Measurements from ENCODE around the gene CRYBG1.
"Not testable (repeated sequence)": the region's sequence is repeated elsewhere in the genome, so short reads cannot be mapped to it uniquely, and the experiment has no call there.

The CRYBG1 gene

GRCh38 chr6:106514583-106514885, 154.0 kb downstream of the CRYBG1 start:
- Histone ChIP-seq H2BK5ac (ENCODE audit: low read length) (no peak overlapping the region), H2AFZ (ENCODE audit: low read length) (no peak overlapping the region), H3K4me3 (ENCODE audit: low read length in 2 of 2) (no peak overlapping the region), H2BK15ac (ENCODE audit: low read length) (no peak overlapping the region), H3K9ac (ENCODE audit: low read depth, low read length, poor library complexity) (no peak overlapping the region), H3K27ac (replicated peaks; ENCODE audit: low read length) (no peak overlapping the region), H3K79me1 (ENCODE audit: low read depth, low read length) (no peaks in the 10 kb centered on the region), H3K4me1 (ENCODE audit: control insufficient read depth in 2 of 2, insufficient read depth in 1 of 2, low read depth in 1 of 2, low read length in 2 of 2) (peaks cover 0 to 10% of the 10 kb centered on the region in 2 donors), H2AK5ac (ENCODE audit: low read depth, low read length) (no peak overlapping the region), H2BK12ac (ENCODE audit: low read length) (no peak overlapping the region), H3K9me3 (replicated peaks in 1 of 2; ENCODE audit: control insufficient read depth in 2 of 2, insufficient read depth in 1 of 2, low read depth in 1 of 2, low read length in 2 of 2) (no peaks in the 10 kb centered on the region), H3K23ac (ENCODE audit: low read depth, low read length, poor library complexity) (no peak overlapping the region), H3K18ac (ENCODE audit: low read length) (no peak overlapping the region), H3K27me3 (ENCODE audit: control insufficient read depth in 3 of 3, insufficient read depth in 3 of 3, low read depth in 1 of 3, low read length in 3 of 3) (peaks cover 32 to 75% (median 47%) of the 10 kb centered on the region in 3 experiments), H3K4ac (ENCODE audit: low read length) (no peak overlapping the region), H3K14ac (ENCODE audit: low read length) (no peak overlapping the region), H4K91ac (ENCODE audit: low read depth, low read length, poor library complexity) (no peak overlapping the region), H3K4me2 (ENCODE audit: insufficient read depth, low read length, poor library complexity, severe bottlenecking) (no peak overlapping the region), H4K8ac (ENCODE audit: low read depth, low read length) (no peak overlapping the region), H2BK120ac (ENCODE audit: low read depth, low read length) (no peak overlapping the region), H3K36me3 (replicated peaks in 1 of 2; ENCODE audit: control insufficient read depth in 2 of 2, insufficient read depth in 2 of 2, low read length in 2 of 2) (no peaks in the 10 kb centered on the region)
- no CpG with 5 or more reads among the region's 2 CpGs for WGBS, 2 donors (ENCODE audit: extremely low coverage in 2 of 2, insufficient read length in 2 of 2, insufficient replicate concordance in 1 of 2)
- DNase-seq (ENCODE audit: low spot score) = no peak

- H3K18ac ChIP-seq (ENCODE audit: low read length); DNase-seq (ENCODE audit: low spot score); H3K9me3 ChIP-seq (replicated peaks in 1 of 2; ENCODE audit: control insufficient read depth in 2 of 2, insufficient read depth in 1 of 2, low read depth in 1 of 2, low read length in 2 of 2); H3K27ac ChIP-seq (replicated peaks; ENCODE audit: low read length); H2BK5ac ChIP-seq (ENCODE audit: low read length); H2BK12ac ChIP-seq (ENCODE audit: low read length); H4K91ac ChIP-seq (ENCODE audit: low read depth, low read length, poor library complexity); H3K4me3 ChIP-seq (ENCODE audit: low read length in 2 of 2); H3K4ac ChIP-seq (ENCODE audit: low read length); H3K4me1 ChIP-seq (ENCODE audit: control insufficient read depth in 2 of 2, insufficient read depth in 1 of 2, low read depth in 1 of 2, low read length in 2 of 2); H3K36me3 ChIP-seq (replicated peaks in 1 of 2; ENCODE audit: control insufficient read depth in 2 of 2, insufficient read depth in 2 of 2, low read length in 2 of 2); H3K79me1 ChIP-seq (ENCODE audit: low read depth, low read length); H4K8ac ChIP-seq (ENCODE audit: low read depth, low read length); H3K23ac ChIP-seq (ENCODE audit: low read depth, low read length, poor library complexity); H3K4me2 ChIP-seq (ENCODE audit: insufficient read depth, low read length, poor library complexity, severe bottlenecking); H3K14ac ChIP-seq (ENCODE audit: low read length); H2BK120ac ChIP-seq (ENCODE audit: low read depth, low read length); H3K9ac ChIP-seq (ENCODE audit: low read depth, low read length, poor library complexity); H2BK15ac ChIP-seq (ENCODE audit: low read length); H2AK5ac ChIP-seq (ENCODE audit: low read depth, low read length); H2AFZ ChIP-seq (ENCODE audit: low read length): not testable (repeated sequence)
- WGBS, 2 donors (ENCODE audit: extremely low coverage in 2 of 2, insufficient read length in 2 of 2, insufficient replicate concordance in 1 of 2) = no CpG with 5 or more reads among the region's 3 CpGs
- H3K27me3 ChIP-seq (ENCODE audit: control insufficient read depth in 3 of 3, insufficient read depth in 3 of 3, low read depth in 1 of 3, low read length in 3 of 3) = peaks cover 22 to 75% (median 37%) of the 10 kb centered on the region in 3 experiments
Observed at GRCh38 chr6:106515582-106515981, 155.1 kb downstream of the CRYBG1 start.

- Histone ChIP-seq H3K18ac (ENCODE audit: low read length) (no peak overlapping the region), H3K4me2 (ENCODE audit: insufficient read depth, low read length, poor library complexity, severe bottlenecking) (no peak overlapping the region), H4K91ac (ENCODE audit: low read depth, low read length, poor library complexity) (no peak overlapping the region), H2AFZ (ENCODE audit: low read length) (no peak overlapping the region), H3K23ac (ENCODE audit: low read depth, low read length, poor library complexity) (no peak overlapping the region), H2BK12ac (ENCODE audit: low read length) (no peak overlapping the region), H3K9me3 (replicated peaks in 1 of 2; ENCODE audit: control insufficient read depth in 2 of 2, insufficient read depth in 1 of 2, low read depth in 1 of 2, low read length in 2 of 2) (no peaks in the 10 kb centered on the region), H3K27me3 (ENCODE audit: control insufficient read depth in 3 of 3, insufficient read depth in 3 of 3, low read depth in 1 of 3, low read length in 3 of 3) (peaks cover 16 to 72% (median 28%) of the 10 kb centered on the region in 3 experiments), H3K9ac (ENCODE audit: low read depth, low read length, poor library complexity) (no peak overlapping the region), H2AK5ac (ENCODE audit: low read depth, low read length) (no peak overlapping the region), H3K27ac (replicated peaks; ENCODE audit: low read length) (no peak overlapping the region), H2BK120ac (ENCODE audit: low read depth, low read length) (no peak overlapping the region), H3K4me1 (ENCODE audit: control insufficient read depth in 2 of 2, insufficient read depth in 1 of 2, low read depth in 1 of 2, low read length in 2 of 2) (peaks cover 0 to 6% of the 10 kb centered on the region in 2 donors), H3K4ac (ENCODE audit: low read length) (no peak overlapping the region), H3K79me1 (ENCODE audit: low read depth, low read length) (no peaks in the 10 kb centered on the region), H3K36me3 (replicated peaks in 1 of 2; ENCODE audit: control insufficient read depth in 2 of 2, insufficient read depth in 2 of 2, low read length in 2 of 2) (no peaks in the 10 kb centered on the region), H4K8ac (ENCODE audit: low read depth, low read length) (no peak overlapping the region), H2BK5ac (ENCODE audit: low read length) (no peak overlapping the region), H2BK15ac (ENCODE audit: low read length) (no peak overlapping the region), H3K4me3 (ENCODE audit: low read length in 2 of 2) (no peak overlapping the region), H3K14ac (ENCODE audit: low read length) (no peak overlapping the region)
- no peak for DNase-seq (ENCODE audit: low spot score)
- WGBS, 2 donors (ENCODE audit: extremely low coverage in 2 of 2, insufficient read length in 2 of 2, insufficient replicate concordance in 1 of 2) = no CpG with 5 or more reads among the region's 4 CpGs
Observed at GRCh38 chr6:106516616-106517015, 156.1 kb downstream of the CRYBG1 start.

DNA sequence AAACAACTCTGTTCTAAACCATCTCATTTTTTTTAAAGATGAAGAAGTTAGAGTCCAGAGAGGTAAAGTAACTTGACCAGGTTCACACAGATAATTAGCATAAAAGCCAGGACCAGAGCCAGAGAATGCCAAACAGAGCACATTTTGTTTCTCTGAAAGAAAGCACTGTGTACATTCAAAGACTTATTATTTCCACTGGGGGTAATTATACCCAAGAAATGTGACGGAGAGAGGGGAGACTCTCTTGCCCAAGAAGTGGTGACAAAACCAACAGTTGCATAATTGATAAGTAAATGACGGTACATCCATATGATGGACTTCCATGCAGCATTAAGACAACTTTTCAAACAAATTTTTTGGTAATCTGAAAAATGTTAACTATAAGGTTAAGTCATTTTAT, 157.2 kb downstream of the CRYBG1 start:
- no peak for DNase-seq (ENCODE audit: low spot score)
- no peak overlapping the region for H3K18ac ChIP-seq (ENCODE audit: low read length)
- WGBS, 2 donors (ENCODE audit: extremely low coverage in 2 of 2, insufficient read length in 2 of 2, insufficient replicate concordance in 1 of 2) = no CpG with 5 or more reads among the region's 2 CpGs

More for the DNA sequence above, 157.2 kb downstream of the CRYBG1 start:
- Histone ChIP-seq H4K8ac (ENCODE audit: low read depth, low read length) (no peak overlapping the region), H3K9me3 (replicated peaks in 1 of 2; ENCODE audit: control insufficient read depth in 2 of 2, insufficient read depth in 1 of 2, low read depth in 1 of 2, low read length in 2 of 2) (no peaks in the 10 kb centered on the region), H2BK15ac (ENCODE audit: low read length) (no peak overlapping the region), H2BK120ac (ENCODE audit: low read depth, low read length) (no peak overlapping the region), H3K4me1 (ENCODE audit: control insufficient read depth in 2 of 2, insufficient read depth in 1 of 2, low read depth in 1 of 2, low read length in 2 of 2) (no peaks in the 10 kb centered on the region), H3K9ac (ENCODE audit: low read depth, low read length, poor library complexity) (no peak overlapping the region), H3K23ac (ENCODE audit: low read depth, low read length, poor library complexity) (no peak overlapping the region), H3K14ac (ENCODE audit: low read length) (no peak overlapping the region), H2BK5ac (ENCODE audit: low read length) (no peak overlapping the region), H3K4me3 (ENCODE audit: low read length in 2 of 2) (no peak overlapping the region), H3K27ac (replicated peaks; ENCODE audit: low read length) (no peak overlapping the region), H2AFZ (ENCODE audit: low read length) (no peak overlapping the region), H2BK12ac (ENCODE audit: low read length) (no peak overlapping the region), H2AK5ac (ENCODE audit: low read depth, low read length) (no peak overlapping the region), H3K4me2 (ENCODE audit: insufficient read depth, low read length, poor library complexity, severe bottlenecking) (no peak overlapping the region), H3K4ac (ENCODE audit: low read length) (no peak overlapping the region), H3K79me1 (ENCODE audit: low read depth, low read length) (no peaks in the 10 kb centered on the region), H4K91ac (ENCODE audit: low read depth, low read length, poor library complexity) (no peak overlapping the region), H3K36me3 (replicated peaks in 1 of 2; ENCODE audit: control insufficient read depth in 2 of 2, insufficient read depth in 2 of 2, low read length in 2 of 2) (no peaks in the 10 kb centered on the region), H3K27me3 (ENCODE audit: control insufficient read depth in 3 of 3, insufficient read depth in 3 of 3, low read depth in 1 of 3, low read length in 3 of 3) (peaks cover 5 to 67% (median 17%) of the 10 kb centered on the region in 3 experiments)

Measured in neuronal stem cell (in vitro differentiated cells).